22Rv1 (cell line): Measurements from ENCODE around the gene MEIS1.

Experiments
- H3K27ac ChIP-seq: fragments of 450-650 bp; 2 replicates; pipeline ENCODE4 v1.5.1; 2017
- CTCF ChIP-seq: fragments of 450-650 bp; IDR thresholded peaks from 2 replicates; pipeline ENCODE4 v1.5.1; 2017; ENCODE audit warnings: mild to moderate bottlenecking
- ZFX ChIP-seq: fragments of 450-650 bp; IDR thresholded peaks from 2 replicates; pipeline ENCODE4 v1.6.1; 2017; ENCODE audit warnings: antibody characterized with exemption, borderline replicate concordance

MEIS1 gene

GRCh38 chr2:66535574-66536289 is 100.8 kb downstream of the MEIS1 start:
- no peak for TF ChIP-seq ZFX
- TF ChIP-seq CTCF = no peak
- no peak overlapping the region for H3K27ac ChIP-seq

DNA sequence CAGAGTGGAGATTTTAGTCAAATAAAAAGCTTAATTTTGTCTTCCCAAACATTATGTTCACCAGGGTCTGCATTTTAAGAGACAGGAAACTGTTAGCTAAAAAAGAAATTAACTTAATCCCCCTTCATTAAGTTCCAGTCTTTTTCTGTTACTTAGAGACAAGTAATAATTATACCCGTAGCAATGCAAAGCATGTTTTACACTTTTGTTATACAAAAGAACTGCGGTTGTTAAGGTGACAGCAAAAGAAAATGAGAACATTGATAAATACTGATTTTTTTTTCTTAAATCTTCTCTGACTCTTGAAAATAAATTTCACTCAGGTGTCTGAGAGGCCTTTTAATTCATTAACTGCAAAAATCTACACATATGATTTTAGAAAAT is 101.4 kb downstream of the MEIS1 start:
- no peak overlapping the region for H3K27ac ChIP-seq
- TF ChIP-seq CTCF = no peak
- no peak for TF ChIP-seq ZFX

DNA sequence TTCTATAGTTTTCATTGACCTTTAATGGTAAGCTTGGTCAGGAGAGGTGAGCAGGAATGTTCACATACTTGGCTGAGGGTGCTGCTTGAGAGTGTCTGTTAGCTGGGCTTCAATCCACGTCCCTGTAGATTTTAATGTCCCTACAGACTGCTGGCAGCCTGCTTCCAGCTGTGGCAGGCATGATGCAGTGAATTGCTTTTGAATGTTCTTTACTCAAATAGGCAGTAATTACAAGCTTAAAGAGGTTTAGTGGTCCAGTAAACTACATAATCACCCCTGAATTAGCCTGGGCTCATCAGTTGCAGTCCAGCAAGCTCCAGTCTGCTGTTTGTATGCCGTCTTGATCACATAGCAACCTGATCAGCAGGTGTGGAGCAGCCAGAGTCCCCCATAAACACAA is 102.1 kb downstream of the MEIS1 start:
- TF ChIP-seq CTCF (no peak), ZFX (no peak)
- H3K27ac ChIP-seq = no peak overlapping the region

GRCh38 chr2:66538291-66538690 is 103.4 kb downstream of the MEIS1 start:
- no peak overlapping the region for H3K27ac ChIP-seq
- TF ChIP-seq CTCF (no peak), ZFX (no peak)

GRCh38 chr2:66539452-66539851 is 104.5 kb downstream of the MEIS1 start:
- H3K27ac ChIP-seq = no peak overlapping the region
- TF ChIP-seq ZFX (no peak), CTCF (no peak)

DNA sequence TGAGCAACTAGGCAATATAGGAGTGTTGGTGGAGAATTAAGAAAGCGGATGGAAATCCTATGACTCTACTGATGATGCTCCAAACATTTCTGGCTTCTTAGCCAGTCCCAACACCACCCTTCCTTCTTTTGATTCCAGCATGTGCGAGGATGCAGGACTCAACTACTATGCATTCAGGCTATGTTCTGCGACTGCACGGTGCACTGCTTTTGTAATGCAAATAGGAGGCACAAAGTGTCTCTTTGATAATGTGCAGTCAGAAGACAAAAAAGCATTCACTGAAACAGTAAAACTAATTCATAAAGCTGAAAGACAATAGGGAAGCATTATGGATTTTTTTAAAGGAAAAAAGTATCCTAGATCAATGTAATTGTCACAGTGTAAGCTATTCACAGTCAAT is 106.7 kb downstream of the MEIS1 start:
- H3K27ac ChIP-seq = no peak overlapping the region
- TF ChIP-seq ZFX = no peak
- TF ChIP-seq CTCF = no peak

GRCh38 chr2:66543257-66543767 is 108.4 kb downstream of the MEIS1 start:
- H3K27ac ChIP-seq = no peak overlapping the region
- TF ChIP-seq CTCF (no peak), ZFX (no peak)
